Endometrial microvascular endothelial cells (primary cell): ENCODE data around the gene CRYGD. TPM values are rescaled to one million over a fixed set of nuclear protein-coding genes. Genes with fewer than 3 reads are reported as not detected.
"Not testable (repeated sequence)": the region's sequence is repeated elsewhere in the genome, so short reads cannot be mapped to it uniquely, and the experiment has no call there.

ENCODE experiments used
- in situ Hi-C: cut with HindIII; loops from 2 replicates; pipeline ENCODE4 v1.10.0; 2017; ENCODE audit warnings: low sequenced_read_pairs, low pct_unique_long_range_greater_than_20kb; ENCODE audit errors: inconsistent ontology term
- total RNA-seq: library from RNA; depleted of rRNA; stranded (reverse); fragments of >200 nt; gene quantifications from one replicate; pipeline ENCODE4 v1.2.3, GENCODE V29; 2015; ENCODE audit errors: inconsistent ontology term

The CRYGD gene
- not detected for total RNA-seq

DNA sequence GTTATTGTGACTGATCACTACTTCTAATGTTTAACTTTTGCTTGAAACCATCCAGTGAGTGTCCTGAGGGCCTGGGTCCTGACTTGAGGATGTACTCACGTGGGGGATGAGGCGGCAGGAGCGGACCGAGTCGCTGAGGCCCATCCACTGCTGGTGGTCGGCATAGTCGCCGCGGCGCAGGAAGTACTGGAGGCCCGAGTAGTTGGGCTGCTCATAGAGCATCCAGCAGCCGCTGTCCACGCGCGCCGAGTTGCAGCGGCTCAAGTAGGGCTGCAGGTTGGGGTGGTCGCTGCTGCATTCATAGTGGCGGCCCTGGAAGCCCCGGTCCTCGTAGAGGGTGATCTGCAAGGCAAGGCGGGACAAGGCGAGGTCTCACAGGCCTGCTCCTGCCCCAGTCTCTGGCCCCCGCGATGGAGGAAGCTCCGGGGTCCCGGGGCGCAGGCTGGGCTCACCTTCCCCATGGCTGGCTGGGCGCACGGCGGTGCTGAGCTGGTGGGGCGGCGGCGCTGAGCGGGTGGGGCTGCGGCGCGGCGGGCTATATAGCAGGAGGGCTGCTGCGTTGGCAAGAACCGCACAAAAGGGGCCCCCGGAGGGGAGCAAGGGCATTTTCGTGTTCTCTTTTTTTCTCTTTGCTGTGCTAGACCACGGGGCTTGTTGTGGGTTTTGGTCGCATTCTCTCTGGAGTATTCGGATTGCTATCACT is at the start of gene CRYGD:
Gene CRYGD, minus strand, starts transcription at position 512 of the 703 bp plus-strand sequence. Its CDS starts 51 bp downstream, at position 461.
- in situ Hi-C loops = not testable (repeated sequence)

DNA sequence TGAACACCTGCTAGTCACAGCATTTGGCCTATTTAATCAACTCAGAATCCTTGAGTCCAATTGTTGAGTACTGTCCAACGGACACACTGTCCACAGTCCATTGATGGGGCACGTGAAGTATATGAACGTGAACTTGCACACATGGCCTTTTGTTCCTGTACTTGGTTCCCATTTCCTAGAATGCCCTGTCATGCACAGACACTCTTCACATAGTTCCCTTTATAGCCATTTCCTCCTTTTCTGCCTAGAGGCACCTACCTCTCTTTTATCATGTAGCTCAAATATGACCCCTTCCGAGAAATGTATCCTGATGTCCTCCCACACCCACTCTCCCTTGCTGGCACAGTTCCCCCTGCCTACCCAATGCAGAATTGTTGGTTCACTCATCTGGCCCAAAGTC is 47.8 kb upstream of the CRYGD start:
- in situ Hi-C loops = no loop called here

DNA sequence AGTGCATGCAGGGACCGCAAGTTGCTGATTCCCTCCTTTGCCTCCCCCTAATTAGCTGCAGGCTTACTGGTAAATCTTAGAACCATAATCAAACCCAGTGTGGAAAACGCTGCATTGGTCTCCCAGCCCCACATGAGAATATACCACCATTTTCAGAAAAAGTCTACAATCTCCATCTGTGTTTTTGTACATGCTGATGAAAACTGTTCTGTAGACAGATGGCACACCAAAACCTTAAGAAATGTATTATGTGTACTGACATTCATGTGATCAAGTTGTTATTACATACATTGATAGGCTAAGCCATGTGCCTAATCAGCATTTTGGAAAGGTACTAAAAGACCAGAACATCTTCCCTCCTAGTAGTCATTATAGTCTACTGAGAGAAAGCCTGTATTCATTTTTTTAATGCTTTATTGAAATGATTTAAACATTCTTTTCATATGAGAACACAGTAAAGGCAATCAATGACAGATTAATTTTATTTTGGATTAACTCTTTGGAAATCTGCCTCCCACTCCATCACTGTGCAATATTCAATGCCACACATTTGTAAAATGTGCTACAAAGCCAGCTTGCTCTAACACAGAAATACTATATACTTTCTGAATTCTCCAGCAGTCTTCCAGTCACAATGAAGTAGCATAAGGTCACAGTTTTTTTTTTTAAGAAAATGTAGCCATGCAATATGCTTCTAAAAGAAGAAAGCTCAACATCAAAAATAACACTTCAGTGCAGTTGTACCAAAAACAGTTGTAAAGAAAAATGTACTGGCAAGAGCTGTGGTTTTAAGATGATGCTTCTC is 40.8 kb upstream of the CRYGD start:
- in situ Hi-C loops = no loop called here

DNA sequence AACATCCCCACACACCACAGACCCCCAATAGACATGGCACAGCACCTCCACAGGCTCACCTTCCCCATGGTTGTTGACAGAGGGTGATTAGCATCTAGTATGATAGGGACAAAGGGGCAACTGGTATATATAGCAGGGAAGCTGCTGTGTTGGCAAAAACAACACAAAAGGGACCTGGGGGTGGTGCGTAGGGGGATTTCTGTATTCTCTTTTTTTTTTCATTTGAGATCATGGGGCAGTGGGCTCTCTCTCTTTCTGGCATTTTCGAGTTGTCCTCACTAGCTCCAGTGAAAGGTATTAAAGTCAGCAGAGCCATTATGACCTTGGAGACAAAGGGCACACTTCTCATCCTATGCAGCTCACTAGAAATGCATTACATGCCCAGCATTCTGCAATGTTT is 39.2 kb upstream of the CRYGD start, which contains the start of gene CRYGA:
Gene CRYGA, minus strand, starts transcription at position 101 of the 400 bp plus-strand sequence. Its CDS starts 33 bp downstream, at position 68.
- in situ Hi-C loops = no loop called here

DNA sequence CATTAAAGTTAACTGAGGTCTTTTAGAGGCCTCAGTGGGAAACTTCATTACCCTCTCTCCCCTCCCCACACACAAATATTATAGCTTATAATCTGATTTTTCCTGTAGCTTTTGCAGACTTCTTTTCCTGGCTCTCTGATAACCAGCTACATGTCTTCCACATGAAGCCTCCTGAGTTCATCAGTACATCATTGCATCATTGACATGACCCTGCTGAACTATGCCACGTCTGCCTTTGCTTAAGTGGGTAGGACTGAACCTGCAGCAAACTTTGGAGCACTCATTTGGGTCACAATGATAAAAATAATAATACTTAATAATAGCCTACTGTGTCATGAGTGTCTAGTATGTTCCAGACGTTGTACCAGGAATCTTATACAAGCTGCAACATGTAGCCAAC is 32.1 kb upstream of the CRYGD start:
- in situ Hi-C loops = no loop called here

DNA sequence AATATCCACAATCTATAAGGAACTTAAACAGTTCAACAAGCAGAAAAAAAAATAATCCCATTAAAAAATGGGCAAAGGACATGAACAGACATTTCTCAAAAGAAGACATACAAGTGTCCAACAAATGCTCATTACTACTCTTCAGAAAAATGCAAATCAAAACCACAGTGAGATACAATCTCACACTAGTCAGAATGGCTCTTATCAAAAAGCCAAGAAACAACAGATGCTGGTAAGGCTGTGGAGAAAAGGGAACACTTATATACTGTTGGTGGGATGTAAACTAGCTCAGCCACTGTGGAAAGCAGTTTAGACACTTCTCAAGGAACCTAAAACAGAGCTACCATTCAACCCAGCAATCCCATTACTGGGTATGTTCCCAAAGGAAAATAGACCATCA is 28.8 kb upstream of the CRYGD start:
- in situ Hi-C loops = no loop called here

DNA sequence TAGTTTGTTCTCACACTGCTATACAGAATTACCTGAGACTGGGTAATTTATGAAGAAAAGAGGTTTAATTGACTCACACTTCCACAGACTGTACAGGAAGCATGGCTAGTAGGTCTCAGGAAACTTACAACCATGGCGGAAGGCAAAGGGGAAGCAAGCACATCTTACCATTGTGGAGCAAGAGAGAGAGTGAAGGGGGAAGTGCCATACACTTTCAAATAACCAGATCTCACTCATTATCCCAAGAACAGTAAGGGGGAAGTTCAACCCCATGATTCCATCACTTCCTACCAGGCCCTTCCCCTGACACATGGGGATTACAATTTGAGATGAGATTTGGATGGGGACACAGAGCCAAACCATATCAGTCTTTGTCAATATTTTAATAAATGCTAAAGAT is 26.6 kb upstream of the CRYGD start:
- in situ Hi-C loops = no loop called here

DNA sequence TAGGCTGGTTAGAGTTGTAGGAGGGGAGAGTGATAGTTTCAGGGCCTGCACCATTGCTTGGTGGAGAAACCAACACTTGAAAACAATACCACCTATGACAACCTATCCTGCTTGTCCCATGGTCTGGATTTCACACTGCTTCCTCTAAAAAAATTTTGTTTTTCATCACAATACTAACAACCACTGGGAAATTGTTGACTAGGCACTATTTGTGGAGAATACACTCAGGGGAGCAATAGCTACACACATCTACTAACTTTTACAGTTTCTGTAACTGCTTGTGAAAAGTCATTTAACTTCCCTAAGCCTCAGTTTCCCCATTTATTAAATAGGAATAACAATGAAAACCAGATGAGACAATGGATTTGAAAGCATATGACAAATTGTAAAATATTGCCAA is 25.8 kb upstream of the CRYGD start:
- in situ Hi-C loops = no loop called here

DNA sequence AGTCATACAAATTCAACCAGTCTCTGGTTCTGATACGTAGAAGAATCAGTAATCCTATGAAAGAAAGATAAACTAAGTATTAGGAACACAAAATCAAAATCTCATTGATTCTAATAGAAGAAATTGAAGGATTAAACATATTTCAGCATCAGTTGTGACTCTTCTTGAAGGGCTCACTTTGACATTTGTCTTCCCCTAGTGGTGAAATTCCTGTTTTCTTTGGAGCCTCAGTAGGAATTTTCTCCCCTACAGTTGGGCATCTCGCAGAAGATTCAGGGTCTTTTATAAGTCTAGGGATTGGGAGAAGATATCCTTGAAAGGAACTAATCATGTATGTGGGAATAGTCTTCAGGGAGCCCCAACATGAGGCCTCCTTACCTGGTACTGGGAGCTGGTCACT is 24.5 kb upstream of the CRYGD start:
- in situ Hi-C loops = no loop called here

DNA sequence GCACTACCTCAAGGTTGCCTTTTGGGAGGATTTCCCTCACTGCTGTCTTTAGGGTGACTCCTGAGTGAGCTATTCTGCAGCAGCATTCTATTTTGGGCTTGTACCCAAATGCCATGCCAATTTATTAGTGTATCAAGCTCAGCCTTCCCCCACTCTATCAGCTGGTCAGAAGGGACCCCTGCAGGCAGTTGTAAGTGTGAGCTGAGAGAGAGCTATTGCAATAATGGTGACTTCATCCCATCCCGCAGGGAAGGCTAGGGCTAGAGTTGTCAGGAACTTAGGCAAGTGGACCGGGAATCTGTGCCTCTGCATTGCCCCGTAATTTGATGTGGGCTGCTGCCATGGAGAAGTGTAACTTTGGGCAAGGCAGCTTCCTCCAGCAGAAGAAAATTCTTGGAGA is 23.4 kb upstream of the CRYGD start:
- in situ Hi-C loops = no loop called here

DNA sequence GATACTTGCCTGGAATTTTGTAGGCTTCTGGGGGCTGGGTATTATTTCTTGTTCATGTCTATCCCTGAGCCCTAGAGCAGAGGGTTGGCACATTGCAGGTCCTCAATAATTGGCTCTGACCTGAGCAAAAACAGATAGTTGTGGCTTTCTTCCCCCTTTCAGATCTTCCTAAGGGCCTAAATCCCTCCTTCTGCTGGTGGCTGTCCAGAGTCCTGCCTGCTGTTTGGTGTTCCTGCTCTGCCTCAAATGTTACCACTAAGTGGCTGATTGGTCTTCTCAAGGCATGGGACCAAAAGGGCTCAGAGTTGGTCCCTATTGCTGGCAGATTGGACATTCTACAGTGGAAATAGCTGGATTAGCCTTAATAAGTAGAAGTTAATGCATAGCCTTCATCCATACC is 22.7 kb upstream of the CRYGD start:
- in situ Hi-C loops = no loop called here

DNA sequence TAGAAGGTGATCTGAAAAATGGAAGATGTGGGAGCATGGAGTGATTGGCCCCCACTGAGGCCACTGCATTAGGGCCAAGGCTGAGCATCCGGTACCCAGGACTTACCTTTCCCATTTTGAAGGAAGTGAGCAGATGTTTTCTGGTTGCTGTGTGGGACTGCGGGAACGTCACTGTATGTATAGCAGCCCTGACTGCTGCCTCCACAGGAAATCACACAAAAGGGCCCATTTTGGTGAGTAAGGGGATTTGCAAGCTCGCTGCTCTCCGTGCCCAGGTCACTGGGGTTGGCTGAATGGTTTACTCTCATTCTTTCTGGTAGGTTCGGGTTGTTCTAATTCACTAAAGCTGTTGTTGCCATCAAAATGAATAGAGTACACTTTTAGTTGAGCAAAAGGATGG is 21.7 kb upstream of the CRYGD start, which contains the start of gene CRYGB:
Gene CRYGB, minus strand, starts transcription at position 153 of the 400 bp plus-strand sequence. Its CDS starts 38 bp downstream, at position 115.
- in situ Hi-C loops = no loop called here

DNA sequence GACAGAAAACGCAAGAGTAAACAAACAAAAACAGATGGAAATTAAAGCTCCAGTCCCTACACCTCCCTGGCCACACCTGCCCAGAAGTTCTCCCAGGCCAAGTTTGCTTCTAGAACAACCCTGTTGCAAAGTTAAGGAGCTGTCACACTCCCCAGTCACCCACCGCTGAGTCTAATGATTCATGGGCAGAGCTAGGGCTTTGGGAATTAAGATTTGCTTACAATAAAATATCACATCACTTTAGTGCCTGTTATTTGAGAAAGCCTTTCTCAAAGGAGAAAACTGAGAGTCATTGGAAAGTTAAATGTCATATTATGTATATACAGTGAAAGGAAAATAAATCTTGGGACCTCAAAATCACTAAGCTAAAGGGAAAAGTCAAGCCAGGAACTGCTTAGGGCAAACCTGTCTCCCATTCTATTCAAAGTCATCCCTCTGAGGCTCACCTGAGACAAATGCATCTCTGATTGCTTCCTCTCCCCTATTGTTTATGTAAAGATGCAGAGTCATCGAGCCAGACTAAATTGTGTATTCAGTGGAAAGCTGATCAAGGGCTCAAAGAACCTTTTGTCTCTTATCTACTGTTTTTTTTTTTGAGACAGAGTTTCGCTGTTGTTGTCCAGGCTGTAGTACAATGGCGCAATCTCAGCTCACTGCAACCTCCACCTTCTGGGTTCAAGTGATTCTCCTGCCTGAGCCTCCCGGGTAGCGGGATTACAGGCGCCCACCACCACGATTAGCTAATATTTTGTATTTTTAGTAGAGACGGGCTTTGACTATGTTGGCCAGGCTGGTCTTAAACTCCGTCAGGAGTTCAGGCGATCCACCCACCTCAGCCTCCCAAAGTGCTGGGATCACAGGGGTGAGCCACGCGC is 18.8 kb upstream of the CRYGD start:
- in situ Hi-C loops = no loop called here

DNA sequence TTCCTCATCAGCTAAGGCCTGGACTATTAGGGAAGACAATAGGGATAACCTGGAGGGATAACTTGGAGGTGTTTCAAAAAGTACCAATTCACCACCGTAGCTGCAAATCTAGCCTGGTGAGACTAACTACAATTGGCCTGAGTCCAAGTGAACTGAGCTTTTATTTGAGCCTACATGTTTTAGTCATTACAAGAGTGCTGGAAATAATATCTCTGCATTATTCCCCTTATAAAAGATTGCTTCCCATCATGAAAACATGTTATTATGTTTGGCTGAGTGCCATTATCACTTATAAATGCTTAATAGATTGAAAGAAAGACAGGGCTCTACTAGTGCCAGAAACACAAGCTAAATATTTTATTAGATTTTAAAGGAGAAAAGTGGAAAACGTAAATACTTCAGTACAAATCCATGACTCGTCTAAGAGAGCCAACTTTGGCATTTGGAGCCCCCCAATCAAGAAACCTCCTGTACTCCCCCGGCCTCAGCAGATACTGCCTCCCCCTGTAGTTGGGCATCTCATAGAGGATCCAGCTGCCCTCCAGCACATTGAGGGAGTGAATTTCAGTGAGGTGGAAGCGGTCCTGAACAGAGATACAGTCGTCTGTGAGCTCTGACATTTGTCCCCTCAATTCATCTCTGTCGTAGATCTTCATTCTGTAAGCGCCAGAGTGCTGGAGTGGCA is 18.1 kb upstream of the CRYGD start:
- in situ Hi-C loops = no loop called here

DNA sequence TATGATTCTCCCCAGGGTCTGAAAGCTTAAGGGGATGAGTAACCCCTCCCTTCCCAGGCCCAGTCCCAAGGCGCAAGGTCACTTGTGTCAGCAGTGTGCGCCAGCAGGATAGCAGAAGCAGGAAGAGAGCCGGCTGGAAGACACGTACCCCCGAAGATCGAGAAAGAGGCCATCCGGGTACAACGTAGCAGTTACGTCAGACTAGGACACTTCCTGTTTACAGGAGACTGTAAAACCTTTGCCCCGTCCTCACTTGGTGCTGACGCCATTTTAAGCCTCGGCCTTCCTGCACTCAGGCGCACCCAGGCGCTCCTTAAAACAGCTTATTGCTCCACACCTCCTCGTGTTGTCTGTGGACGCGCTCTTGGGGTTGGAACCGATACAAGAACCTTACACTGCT is 15.1 kb upstream of the CRYGD start:
- in situ Hi-C loops = no loop called here

DNA sequence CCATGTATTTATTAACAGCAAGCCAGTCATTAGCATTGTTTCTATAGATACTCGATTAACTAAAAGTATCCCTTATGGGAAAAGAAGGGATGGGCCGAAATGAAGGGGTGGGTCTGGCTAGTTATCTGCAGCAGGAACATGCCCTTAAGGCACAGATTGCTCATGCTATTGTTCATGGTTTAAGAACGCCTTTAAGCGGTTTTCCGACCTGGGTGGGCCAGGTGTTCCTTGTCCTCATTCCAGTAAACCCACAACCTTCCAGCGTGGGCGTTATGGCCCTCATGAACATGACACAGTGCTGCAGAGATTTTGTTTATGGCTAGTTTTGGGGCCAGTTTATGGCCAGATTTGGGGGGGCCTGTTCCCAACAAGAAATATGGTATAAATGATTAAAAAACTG is 14.0 kb upstream of the CRYGD start:
- in situ Hi-C loops = not testable (repeated sequence)

DNA sequence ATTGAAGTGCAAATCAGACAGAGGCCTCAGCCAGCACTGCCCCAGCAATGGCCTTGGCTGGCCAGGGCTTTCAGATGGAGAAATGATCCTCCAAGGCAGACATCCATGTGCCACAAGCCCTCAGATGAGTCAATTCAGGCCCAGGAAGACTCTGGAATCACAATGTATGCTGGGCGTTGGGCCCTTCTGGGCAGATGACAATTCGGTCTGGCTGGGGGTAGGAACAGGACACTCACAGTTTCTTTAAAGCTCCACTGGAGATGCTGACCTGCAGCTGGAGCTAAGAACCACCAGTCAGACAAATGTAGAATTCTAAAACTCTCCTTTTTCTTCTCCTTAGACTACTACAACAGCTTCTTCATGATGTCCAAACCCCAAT is 12.4 kb upstream of the CRYGD start:
- in situ Hi-C loops = no loop called here

DNA sequence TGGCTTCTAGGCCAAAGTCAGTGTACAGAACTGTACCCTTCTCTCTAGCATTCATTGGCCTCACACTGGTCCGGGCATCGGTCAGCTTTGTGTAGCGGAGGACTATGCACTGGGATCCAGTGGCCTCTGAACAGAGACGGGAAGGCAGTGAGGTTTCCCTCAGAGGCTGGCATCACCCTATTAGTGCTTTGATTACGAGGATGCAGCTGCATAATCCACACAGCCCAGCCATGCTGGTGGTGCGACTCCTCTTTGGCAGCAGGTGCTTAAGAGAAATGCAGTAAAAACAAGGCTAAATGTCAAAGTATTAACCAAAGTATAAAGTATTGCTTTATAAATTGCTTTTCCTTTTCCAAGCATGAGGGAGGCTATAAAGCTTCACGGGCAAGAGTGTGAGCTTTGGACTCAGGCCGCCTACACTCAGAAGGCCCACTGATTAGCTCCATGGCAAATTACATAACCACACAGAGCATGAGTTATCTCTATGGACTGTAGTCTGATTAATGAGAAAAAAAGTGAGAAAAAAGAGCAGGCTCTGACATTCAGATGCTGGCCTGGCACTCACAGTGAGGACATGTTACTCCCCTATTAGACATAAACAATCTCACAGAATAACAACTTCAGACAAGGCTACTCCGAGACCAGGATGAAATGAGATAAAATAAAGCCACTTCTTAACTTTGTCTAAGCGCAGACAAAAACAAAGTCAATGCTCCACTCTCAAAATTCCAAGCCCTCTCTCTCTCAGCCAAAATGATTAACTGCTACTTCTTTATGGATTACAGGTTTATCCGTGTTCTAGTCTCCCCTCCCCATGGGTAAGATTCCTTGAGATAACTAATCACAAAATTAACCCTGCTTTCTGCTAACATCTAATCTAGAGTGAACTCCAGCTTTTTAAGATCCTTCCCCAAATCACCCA is 11.7 kb upstream of the CRYGD start:
- in situ Hi-C loops = no loop called here
